ENCODE data around the gene DUSP3.

Gene DUSP3

GRCh38 chr17:43768382-43768781 lies 10.4 kb downstream of the DUSP3 start:
- no peak for DNase-seq

GRCh38 chr17:43767713-43768059 lies 11.1 kb downstream of the DUSP3 start:
- DNase-seq = no peak

GRCh38 chr17:43767053-43767712 lies 11.6 kb downstream of the DUSP3 start:
- no peak for DNase-seq

DNA sequence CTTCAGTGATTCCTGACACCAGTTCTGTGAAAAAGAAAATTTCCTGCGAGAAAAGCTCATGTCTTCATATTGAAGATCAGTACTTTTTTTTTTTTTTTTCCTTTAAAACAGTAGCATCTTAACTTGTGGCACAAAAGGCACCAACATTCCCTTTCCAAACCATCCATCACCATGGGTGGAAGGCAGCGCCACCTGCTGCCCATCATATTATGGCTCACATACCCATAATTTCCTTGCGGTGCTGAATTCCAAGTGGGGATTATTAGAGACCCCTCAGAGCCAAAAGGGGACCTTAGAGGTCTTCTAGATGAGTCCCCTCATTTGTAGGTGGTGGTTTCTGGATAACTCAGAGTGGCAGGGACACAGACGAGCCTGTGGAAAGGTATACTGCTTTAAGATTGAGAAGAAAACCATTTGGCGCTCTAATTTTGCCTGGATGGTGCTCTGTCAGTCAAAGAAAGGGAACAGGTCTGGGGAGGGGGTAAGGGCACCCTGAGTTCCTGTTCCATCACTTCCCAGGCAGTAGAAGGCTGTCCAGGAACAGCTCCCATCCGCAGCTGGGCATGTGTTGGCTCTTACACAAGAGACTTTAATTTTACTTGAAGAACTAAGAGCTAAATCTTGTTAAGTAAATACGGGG lies 12.2 kb downstream of the DUSP3 start:
- peak; percentile 73 for DNase-seq

DNA sequence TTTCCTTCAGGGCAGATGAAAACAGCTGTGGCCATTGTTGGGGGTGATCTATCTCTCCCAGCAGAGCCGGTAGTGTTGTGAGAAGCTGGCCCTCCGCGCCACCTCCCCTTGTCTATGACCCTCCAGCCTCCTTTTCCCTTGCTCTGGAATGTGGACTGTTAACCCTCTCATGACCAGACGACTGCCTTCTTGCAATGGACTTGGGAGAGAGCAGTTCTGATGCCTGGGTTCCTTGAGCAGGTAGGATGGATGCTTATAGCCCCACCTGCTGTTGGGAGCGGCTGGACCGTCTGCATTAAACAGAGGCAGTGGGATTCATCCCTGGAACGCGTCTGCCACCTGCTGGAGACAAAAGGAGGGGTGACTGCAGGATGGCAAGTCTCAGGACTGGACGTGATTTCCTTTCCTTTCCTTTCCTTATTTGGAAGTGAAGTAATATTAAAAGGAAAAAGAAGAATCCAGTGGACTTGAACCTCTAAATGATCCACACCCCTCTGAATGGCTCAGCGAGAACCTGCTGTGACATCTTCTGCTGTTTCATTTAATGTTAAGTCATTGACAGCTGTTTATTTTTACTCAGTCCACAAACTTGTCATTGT lies 18.4 kb downstream of the DUSP3 start:
- peak; percentile 95 for DNase-seq

- no peak for DNase-seq
Measured at GRCh38 chr17:43759836-43760235, 18.9 kb downstream of the DUSP3 start.

DNA sequence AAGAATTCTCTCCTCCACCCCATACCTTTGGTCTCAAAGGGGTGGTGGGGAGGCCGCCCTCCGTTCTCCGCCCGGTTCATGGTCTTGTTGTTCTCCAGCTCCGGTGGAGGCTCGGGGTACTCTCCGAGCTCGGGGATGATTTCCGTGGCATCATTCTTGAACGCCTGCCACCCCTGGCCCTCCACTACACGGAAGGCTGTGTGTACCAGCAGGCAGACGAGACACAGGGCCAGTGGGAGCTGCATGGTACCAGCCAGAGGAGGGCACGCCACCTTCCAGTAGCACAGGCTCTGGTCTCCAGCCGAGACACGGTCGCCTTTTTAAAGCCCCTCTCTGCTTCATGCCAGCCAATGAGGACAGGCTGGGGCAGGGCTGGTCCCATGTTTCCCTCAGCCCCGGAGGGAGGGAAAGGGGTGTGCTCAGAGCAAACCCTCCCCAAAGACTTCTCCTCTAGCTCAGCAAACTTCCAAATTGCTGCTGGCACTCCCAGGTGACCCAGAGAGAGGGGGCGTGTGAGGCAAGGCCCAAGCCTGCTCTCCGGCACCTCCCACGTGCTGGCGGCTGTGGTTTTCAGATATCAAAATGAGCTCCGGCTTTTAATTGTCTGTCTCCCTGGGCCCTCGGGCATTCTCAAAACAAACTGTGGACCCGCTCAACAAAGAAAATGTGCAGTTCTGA lies 20.1 kb downstream of the DUSP3 start, which contains the start of gene SOST:
SOST (minus strand) TSS at position 295 of the 678 bp plus-strand sequence; CDS start at position 245, 50 bp downstream.
- DNase-seq = no peak

GRCh38 chr17:43758086-43758485 lies 20.7 kb downstream of the DUSP3 start:
- DNase-seq = no peak

GRCh38 chr17:43757171-43757660 lies 21.6 kb downstream of the DUSP3 start:
- no peak for DNase-seq

- no peak for DNase-seq
Measured at GRCh38 chr17:43756201-43756600, 22.6 kb downstream of the DUSP3 start.

DNA sequence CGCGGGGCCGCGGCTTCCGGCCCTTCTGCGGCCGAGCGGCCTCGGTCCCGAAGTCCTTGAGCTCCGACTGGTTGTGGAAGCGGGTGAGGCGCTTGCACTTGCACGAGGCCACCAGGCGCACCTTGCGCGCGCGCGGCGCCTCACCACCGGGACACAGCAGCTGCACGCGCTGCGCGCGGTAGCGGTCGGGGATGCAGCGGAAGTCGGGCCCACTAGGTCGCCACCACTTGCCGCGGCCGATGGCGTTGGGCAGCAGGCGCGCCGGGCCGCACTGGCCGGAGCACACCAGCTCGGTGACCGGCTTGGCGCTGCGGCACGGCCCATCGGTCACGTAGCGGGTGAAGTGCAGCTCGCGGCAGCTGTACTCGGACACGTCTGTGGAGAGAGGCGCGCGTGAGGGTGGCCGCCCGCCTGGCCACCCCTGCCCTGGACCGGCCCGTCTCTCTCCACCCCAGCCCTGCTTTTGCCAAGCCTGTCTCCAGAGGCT lies 23.3 kb downstream of the DUSP3 start:
- DNase-seq = peak; percentile 60

- DNase-seq = no peak
Measured at GRCh38 chr17:43754947-43755346, 23.8 kb downstream of the DUSP3 start.

DNA sequence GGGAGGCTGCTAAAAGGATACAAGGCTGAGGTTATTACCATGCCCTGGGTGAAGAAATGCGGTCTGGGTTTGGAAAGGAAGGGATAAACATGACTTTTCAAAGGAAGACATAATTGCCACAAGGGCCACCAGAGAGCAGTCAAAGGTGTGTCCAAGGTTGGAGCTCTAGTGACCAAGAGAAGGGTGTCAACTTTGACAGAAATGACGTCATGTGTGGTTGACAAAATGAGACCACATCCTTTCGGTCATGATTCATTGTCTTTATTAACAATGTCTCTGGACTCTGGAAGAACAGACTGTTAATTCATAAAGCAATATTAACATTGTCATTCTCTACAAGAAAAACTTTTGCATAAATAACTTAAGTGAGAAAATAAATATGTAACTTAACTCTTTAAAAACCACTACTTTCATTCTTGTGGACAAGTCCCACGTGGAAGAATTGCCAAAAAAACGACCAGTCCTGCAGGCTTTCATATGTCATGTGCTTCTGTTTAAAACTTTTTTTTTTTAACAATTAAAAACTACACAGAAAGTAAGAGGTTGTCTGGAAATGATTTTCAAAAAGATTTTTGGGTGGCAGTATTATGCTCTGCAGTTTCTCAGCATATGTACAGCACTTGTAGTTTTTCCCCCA lies 25.2 kb downstream of the DUSP3 start:
- DNase-seq = no peak

- DNase-seq = no peak
Measured at GRCh38 chr17:43750153-43750552, 28.6 kb downstream of the DUSP3 start.

DNA sequence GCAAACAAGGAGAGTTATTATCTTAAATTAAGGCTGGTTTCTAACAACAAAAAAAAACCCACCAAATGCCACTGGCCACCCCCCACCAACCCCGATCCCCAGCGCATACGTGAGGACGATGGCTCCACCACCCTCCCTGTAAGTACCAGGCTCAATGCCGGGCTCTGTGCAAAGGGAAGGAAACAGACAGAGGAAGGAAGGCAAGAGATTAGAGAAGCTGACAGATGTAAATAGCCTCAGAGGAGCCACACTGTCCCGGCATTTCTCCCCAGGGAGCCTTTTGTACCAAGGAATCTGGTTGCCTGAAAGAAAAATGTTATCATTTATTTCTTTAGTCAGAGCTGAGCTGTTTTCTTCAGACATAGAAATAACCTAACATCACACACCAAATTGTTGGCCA lies 33.2 kb downstream of the DUSP3 start:
- no peak for DNase-seq

- DNase-seq = no peak
Measured at GRCh38 chr17:43741636-43742035, 37.1 kb downstream of the DUSP3 start.

- no peak for DNase-seq
Measured at GRCh38 chr17:43740541-43740940, 38.2 kb downstream of the DUSP3 start.

GRCh38 chr17:43737722-43738121 lies 41.1 kb downstream of the DUSP3 start:
- no peak for DNase-seq

DNA sequence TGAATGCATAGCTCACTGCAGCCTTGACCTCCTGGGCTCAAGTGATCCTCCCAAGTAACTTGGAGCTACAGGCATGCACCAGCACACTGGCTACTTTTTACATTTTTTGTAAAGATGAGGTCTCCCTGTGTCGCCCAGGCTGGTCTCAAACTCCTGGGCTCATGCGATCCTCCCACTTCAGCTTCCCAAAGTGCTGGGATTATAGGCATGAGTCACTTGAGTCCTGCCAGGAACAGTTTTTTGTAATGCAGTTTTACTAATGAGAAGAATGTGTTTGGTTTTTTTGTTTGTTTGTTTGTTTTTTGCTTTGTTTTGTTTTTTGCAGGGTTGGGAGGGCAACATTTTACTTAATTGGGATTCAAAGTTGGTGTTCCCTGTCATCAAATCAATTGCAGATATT lies 42.4 kb downstream of the DUSP3 start:
- no peak for DNase-seq

- DNase-seq = no peak
Measured at GRCh38 chr17:43734376-43734775, 44.4 kb downstream of the DUSP3 start.

DNA sequence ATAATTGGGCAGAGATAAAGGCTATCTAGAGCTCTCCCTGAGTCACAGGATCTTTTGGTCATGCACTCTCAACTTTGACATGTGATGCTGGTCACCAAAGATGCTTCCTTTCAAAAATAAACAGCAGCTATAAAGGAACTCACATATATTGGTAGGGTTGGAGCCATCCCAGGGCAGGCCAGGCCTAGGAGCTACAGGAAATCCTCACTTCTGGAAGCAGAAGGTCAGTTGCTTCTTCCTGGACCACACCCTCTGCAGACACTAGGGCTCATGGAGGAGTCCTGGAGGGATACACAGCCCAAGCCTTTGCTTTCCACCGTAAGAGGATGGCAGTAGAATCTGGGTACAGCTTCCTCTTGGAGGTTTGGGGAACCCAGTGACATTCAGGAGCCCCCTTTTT lies 44.8 kb downstream of the DUSP3 start:
- DNase-seq = no peak

GRCh38 chr17:43732958-43733357 lies 45.8 kb downstream of the DUSP3 start:
- no peak for DNase-seq

DNA sequence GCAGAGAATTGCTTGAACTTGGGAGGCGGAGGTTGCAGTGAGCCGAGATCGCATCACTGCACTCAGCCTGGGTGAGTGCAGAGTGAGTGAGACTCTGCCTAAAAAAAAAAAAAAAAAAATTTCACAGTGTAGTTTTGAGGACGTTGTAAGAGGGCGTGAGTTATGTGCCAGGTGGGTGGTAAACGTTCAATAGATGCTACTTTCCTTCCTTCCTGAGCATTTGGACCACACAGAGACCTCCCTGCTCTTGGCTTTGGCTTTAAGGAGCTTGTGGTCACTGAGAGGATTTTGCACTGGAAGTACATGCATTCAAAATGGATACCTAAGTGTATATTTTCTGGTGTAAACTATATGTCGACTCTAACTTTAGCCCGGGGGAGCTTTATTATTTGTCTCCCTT lies 50.7 kb downstream of the DUSP3 start:
- no peak for DNase-seq
